ENCODE measurements around the gene SPOUT1.
"Not testable (repeated sequence)": the region's sequence is repeated elsewhere in the genome, so short reads cannot be mapped to it uniquely, and the experiment has no call there.

DNA sequence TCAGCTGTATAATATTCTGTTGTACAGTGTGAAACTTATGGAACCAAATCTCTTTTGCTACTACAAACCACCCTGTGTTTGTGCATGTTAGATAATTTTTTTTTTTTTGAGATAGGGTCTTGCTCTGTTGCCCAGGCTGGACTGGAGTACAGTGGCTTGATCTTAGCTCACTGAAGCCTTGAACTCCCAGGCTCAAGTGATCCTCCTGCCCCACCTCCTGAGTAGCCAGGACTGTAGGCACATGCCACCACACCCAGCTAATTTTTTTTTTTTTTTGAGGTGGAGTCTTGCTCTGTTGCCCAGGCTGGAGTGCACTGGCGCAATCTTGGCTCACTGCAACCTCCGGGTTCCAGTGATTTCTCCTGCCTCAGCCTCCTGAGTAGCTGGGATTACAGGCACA lies 34.6 kb downstream of the SPOUT1 start:
- TF ChIP-seq, protein P1, sequence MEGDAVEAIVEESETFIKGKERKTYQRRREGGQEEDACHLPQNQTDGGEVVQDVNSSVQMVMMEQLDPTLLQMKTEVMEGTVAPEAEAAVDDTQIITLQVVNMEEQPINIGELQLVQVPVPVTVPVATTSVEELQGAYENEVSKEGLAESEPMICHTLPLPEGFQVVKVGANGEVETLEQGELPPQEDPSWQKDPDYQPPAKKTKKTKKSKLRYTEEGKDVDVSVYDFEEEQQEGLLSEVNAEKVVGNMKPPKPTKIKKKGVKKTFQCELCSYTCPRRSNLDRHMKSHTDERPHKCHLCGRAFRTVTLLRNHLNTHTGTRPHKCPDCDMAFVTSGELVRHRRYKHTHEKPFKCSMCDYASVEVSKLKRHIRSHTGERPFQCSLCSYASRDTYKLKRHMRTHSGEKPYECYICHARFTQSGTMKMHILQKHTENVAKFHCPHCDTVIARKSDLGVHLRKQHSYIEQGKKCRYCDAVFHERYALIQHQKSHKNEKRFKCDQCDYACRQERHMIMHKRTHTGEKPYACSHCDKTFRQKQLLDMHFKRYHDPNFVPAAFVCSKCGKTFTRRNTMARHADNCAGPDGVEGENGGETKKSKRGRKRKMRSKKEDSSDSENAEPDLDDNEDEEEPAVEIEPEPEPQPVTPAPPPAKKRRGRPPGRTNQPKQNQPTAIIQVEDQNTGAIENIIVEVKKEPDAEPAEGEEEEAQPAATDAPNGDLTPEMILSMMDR (IDR thresholded peaks at IDR 0.05; ENCODE audit: low read length): not testable (repeated sequence)
- not testable (repeated sequence) for TF ChIP-seq EZH2phosphoT487 (IDR thresholded peaks at IDR 0.05; ENCODE audit: low read length)

Measured in MM.1S (cell line).